Esophagus muscularis mucosa (tissue), 4 donors: ENCODE data around the gene CIDEB.

ENCODE experiments used
- EP300 ChIP-seq: sonication (generic); formaldehyde crosslinking; IDR thresholded peaks from one replicate; pipeline ENCODE4 v1.6.1; 2017; ENCODE audit warnings: antibody characterized with exemption
- POLR2A ChIP-seq: fragments of 450-650 bp; IDR thresholded peaks from one replicate; pipeline ENCODE4 v1.6.1; 2017; ENCODE audit warnings: antibody characterized with exemption, moderate library complexity, mild to moderate bottlenecking, low read depth
- POLR2AphosphoS5 ChIP-seq, 2 donors: sonication (generic); formaldehyde crosslinking; IDR thresholded peaks; one replicate each; pipeline ENCODE4 v1.6.1; 2017; ENCODE audit warnings: antibody characterized with exemption in 2 of 2
- TF ChIP-seq, protein P1 (sequence below), 3 experiments: fragments of 200-600 bp in 2 of 3; fragments of 450-650 bp in 1 of 3; sonication (generic) in 2 of 3; IDR thresholded peaks; one replicate each; pipeline ENCODE4 v1.5.1; 2017 to 2019; ENCODE audit warnings: antibody characterized with exemption in 3 of 3, mild to moderate bottlenecking in 2 of 3, moderate library complexity in 1 of 3

DNA sequence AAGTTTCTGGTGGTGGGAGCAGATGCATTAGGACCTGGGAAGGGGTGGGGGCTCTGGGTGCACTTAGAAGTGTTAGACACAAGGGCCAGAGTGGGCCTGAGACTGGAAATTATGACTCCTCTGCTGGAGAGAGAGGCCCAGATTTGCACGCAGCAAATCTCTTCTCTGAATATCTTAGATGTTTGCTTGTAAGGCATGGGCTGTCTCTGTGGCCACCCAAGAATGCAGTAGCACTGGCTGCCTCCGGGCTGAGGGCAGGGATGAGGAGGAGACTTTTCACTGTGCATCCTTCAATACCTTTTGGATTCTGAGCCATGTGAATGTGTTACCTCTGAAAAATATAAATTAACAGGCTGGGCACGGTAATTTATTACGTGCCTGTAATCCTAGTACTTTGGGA, 22.4 kb downstream of the CIDEB start:
- no peak for TF ChIP-seq POLR2A
- TF ChIP-seq, protein P1, sequence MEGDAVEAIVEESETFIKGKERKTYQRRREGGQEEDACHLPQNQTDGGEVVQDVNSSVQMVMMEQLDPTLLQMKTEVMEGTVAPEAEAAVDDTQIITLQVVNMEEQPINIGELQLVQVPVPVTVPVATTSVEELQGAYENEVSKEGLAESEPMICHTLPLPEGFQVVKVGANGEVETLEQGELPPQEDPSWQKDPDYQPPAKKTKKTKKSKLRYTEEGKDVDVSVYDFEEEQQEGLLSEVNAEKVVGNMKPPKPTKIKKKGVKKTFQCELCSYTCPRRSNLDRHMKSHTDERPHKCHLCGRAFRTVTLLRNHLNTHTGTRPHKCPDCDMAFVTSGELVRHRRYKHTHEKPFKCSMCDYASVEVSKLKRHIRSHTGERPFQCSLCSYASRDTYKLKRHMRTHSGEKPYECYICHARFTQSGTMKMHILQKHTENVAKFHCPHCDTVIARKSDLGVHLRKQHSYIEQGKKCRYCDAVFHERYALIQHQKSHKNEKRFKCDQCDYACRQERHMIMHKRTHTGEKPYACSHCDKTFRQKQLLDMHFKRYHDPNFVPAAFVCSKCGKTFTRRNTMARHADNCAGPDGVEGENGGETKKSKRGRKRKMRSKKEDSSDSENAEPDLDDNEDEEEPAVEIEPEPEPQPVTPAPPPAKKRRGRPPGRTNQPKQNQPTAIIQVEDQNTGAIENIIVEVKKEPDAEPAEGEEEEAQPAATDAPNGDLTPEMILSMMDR (IDR thresholded peaks at IDR 0.05), result no peak
- TF ChIP-seq POLR2AphosphoS5 (IDR thresholded peaks at IDR 0.05), result no peak
- no peak for TF ChIP-seq EP300
